GM21515 (cell line): Measurements from ENCODE around the gene GFPT2.

Source experiments
- ATAC-seq: cut with Tn5 transposase; IDR thresholded peaks from one replicate; pipeline ENCODE4 v1.9.1; 2021; ENCODE audit not compliant: unreplicated experiment

GFPT2 gene

GRCh38 chr5:180378438-180379344 is 25.6 kb upstream of the GFPT2 start:
- no peak for ATAC-seq

GRCh38 chr5:180377556-180378197 is 24.5 kb upstream of the GFPT2 start:
- no peak for ATAC-seq

GRCh38 chr5:180376511-180376910 is 23.4 kb upstream of the GFPT2 start:
- ATAC-seq, result no peak

GRCh38 chr5:180375955-180376354 is 22.8 kb upstream of the GFPT2 start:
- ATAC-seq, result no peak

GRCh38 chr5:180375291-180375690 is 22.2 kb upstream of the GFPT2 start:
- ATAC-seq, result no peak

- no peak for ATAC-seq
These were observed 20.7 kb upstream of the GFPT2 start for GRCh38 chr5:180373870-180374269.

- no peak for ATAC-seq
These were observed 20.3 kb upstream of the GFPT2 start for GRCh38 chr5:180373454-180373853.

GRCh38 chr5:180371949-180372348 is 18.8 kb upstream of the GFPT2 start:
- ATAC-seq, result no peak

GRCh38 chr5:180370861-180371641 is 17.9 kb upstream of the GFPT2 start:
- no peak for ATAC-seq

GRCh38 chr5:180367991-180368390 is 14.9 kb upstream of the GFPT2 start:
- ATAC-seq, result no peak

GRCh38 chr5:180367300-180367699 is 14.2 kb upstream of the GFPT2 start:
- no peak for ATAC-seq

GRCh38 chr5:180366326-180366725 is 13.2 kb upstream of the GFPT2 start:
- no peak for ATAC-seq

GRCh38 chr5:180365829-180366228 is 12.7 kb upstream of the GFPT2 start:
- no peak for ATAC-seq

- ATAC-seq, result no peak
These were observed 11.2 kb upstream of the GFPT2 start for GRCh38 chr5:180364306-180364856.

- ATAC-seq, result no peak
These were observed 7.2 kb upstream of the GFPT2 start for GRCh38 chr5:180360078-180360957.

GRCh38 chr5:180358694-180359093 is 5.6 kb upstream of the GFPT2 start:
- ATAC-seq, result no peak

- no peak for ATAC-seq
These were observed 5.0 kb upstream of the GFPT2 start for GRCh38 chr5:180358179-180358578.

- ATAC-seq, result no peak
These were observed 1.8 kb upstream of the GFPT2 start for GRCh38 chr5:180354966-180355365.

- ATAC-seq, result no peak
These were observed 880 bp upstream of the GFPT2 start for GRCh38 chr5:180353980-180354452.
